Heart left ventricle (tissue), 13 donors: Measurements from ENCODE around the gene NOX4.

Experiments used
- POLR2A ChIP-seq, 2 donors: fragments of 450-650 bp; IDR thresholded peaks; one replicate each; pipeline ENCODE4 v1.6.1; 2017; ENCODE audit warnings: antibody characterized with exemption in 2 of 2, mild to moderate bottlenecking in 2 of 2, moderate library complexity in 2 of 2
- TF ChIP-seq, protein P1 (sequence below), 12 donors: fragments of 200-600 bp; sonication (generic) in 4 of 12; IDR thresholded peaks; one replicate each; pipeline versions ENCODE4 v1.5.0 to v1.8.0; 2018 to 2022; ENCODE audit warnings: antibody characterized with exemption in 12 of 12, mild to moderate bottlenecking in 5 of 12
- donor health status: ischemic (EF 13 %, LVEDD 7.1; RV severe dilation, severe dysfunction).
- donor health status: DM: no; HTN: yes; CAD: no.
- donor health status: DM: no; HTN: no; CAD: no.
- donor health status: ischemic (EF 25% LVEDD 6.9; RV normal size, moderate dysfunction).
- donor health status: ischemic (EF 25% LVEDD 5.7; RV mildly dilated, moderate dysfunction).
- donor health status: ischemic (EF 35%, LVEDD 5.7; RV mildly dilated, moderate dysfunction).
- donor health status: nonischemic (EF 11% LVEDD 7.7; RV severe dilation, severe dysfunction).
- donor health status: DM: yes; HTN: yes; CAD: no.
- donor health status: PGD.
- donor health status: ischemic (EF 29% LVEDD 5.4; RV normal size, mild dysfunction).
- donor health status: nonischemic (EF 23%, LVEDD 6.1; RV moderate dilation, normal function).

DNA sequence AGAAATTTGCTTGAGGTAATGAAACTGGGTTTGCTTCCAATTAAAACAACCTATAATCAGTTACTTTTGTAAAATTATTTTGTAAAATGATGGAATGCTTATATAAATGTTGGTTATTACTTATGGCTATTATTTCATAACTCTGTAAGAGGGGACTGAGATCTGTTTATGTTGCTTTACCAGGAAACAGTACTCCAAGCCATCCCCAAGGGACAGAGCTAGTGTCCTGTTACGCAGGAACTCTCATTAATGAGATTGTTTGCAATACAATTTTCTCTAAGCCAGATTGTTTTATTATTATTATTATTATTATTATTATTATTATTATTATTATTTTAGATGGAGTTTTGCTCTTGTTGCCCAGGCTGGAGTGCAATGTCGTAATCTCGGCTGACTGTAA, 2.3 kb upstream of the NOX4 start:
- TF ChIP-seq, protein P1, sequence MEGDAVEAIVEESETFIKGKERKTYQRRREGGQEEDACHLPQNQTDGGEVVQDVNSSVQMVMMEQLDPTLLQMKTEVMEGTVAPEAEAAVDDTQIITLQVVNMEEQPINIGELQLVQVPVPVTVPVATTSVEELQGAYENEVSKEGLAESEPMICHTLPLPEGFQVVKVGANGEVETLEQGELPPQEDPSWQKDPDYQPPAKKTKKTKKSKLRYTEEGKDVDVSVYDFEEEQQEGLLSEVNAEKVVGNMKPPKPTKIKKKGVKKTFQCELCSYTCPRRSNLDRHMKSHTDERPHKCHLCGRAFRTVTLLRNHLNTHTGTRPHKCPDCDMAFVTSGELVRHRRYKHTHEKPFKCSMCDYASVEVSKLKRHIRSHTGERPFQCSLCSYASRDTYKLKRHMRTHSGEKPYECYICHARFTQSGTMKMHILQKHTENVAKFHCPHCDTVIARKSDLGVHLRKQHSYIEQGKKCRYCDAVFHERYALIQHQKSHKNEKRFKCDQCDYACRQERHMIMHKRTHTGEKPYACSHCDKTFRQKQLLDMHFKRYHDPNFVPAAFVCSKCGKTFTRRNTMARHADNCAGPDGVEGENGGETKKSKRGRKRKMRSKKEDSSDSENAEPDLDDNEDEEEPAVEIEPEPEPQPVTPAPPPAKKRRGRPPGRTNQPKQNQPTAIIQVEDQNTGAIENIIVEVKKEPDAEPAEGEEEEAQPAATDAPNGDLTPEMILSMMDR (IDR thresholded peaks at IDR 0.05) = no peak
- no peak for TF ChIP-seq POLR2A (IDR thresholded peaks at IDR 0.05)
